Endothelial cell of umbilical vein (primary cell): Measurements from ENCODE around the gene LCMT1. TPM values are rescaled to one million over a fixed set of nuclear protein-coding genes. Genes with fewer than 3 reads are reported as not detected.

Experiments used
- BruUV-seq: library from RNA; stranded (reverse); fragments of 400-500 nt; replicated peaks from 2 replicates; lab custom pipeline; 2021; lab: Mats Ljungman, UMichigan
- CTCF ChIA-PET: fragments of 300-600, 350-600 bp; sonication (Branson Sonifier 250); formaldehyde crosslinking; loops from one replicate; lab custom pipeline; 2021; ENCODE audit warnings: antibody characterized with exemption, inconsistent platforms; lab: Charles Lee
- POLR2A ChIA-PET: fragments of 300-600, 350-600 bp; sonication (Branson Sonifier 250); formaldehyde crosslinking; loops from one replicate; lab custom pipeline; 2021; ENCODE audit warnings: antibody characterized with exemption, inconsistent platforms; lab: Charles Lee
- DNase-seq: peaks from one replicate; pipeline ENCODE4 v3.0.0-alpha.2; 2011; ENCODE audit warnings: low read depth, low spot score
- FAIRE-seq: peaks from 2 replicates; lab custom pipeline; 2011; peaks lifted over from hg19 to GRCh38; lab: Jason Lieb, UNC
- H2AFZ ChIP-seq: 2 replicates; pipeline ENCODE4 v1.6.0; 2012; ENCODE audit warnings: low read depth, low read length, control low read depth, inconsistent platforms
- H3K27ac ChIP-seq: 2 replicates; pipeline ENCODE4 v1.5.1; 2011; ENCODE audit warnings: low read depth, mild to moderate bottlenecking, control low read depth, low read length, moderate library complexity; ENCODE audit not compliant: insufficient read depth
- H3K27me3 ChIP-seq, 2 experiments: 2 replicates each; pipeline versions ENCODE4 v1.6.0 to v1.6.1; 2011; ENCODE audit warnings: low read length in 2 of 2, mixed read lengths in 1 of 2; ENCODE audit not compliant: control insufficient read depth in 2 of 2, insufficient read depth in 2 of 2
- H3K36me3 ChIP-seq, 2 experiments: 2 replicates in 1 of 2; 3 replicates in 1 of 2; pipeline ENCODE4 v1.5.1; 2011; ENCODE audit warnings: low read length in 2 of 2, mild to moderate bottlenecking in 1 of 2, moderate library complexity in 1 of 2; ENCODE audit not compliant: control insufficient read depth in 2 of 2, insufficient read depth in 2 of 2; ENCODE audit errors: extremely low read depth in 1 of 2
- H3K4me1 ChIP-seq: 3 replicates; pipeline ENCODE4 v1.5.1; 2011; ENCODE audit warnings: mild to moderate bottlenecking, low read length; ENCODE audit not compliant: control insufficient read depth, insufficient read depth; ENCODE audit errors: extremely low read depth
- H3K4me2 ChIP-seq: 2 replicates; pipeline ENCODE4 v1.6.1; 2011; ENCODE audit warnings: low read length, control low read depth, mixed read lengths; ENCODE audit not compliant: insufficient read depth
- H3K4me3 ChIP-seq, 3 experiments: fragments of 200-600 bp in 1 of 3; sonication (generic), shearing (Covaris generic) in 1 of 3; replicated peaks in 1 of 3; 2 replicates each; pipeline ENCODE4 v1.5.1; 2011 to 2016; ENCODE audit warnings: control low read depth in 3 of 3, low read length in 3 of 3, mild to moderate bottlenecking in 2 of 3, inconsistent platforms in 1 of 3, low read depth in 1 of 3, moderate library complexity in 1 of 3; ENCODE audit not compliant: insufficient read depth in 1 of 3
- H3K79me2 ChIP-seq: 2 replicates; pipeline ENCODE4 v1.6.0; 2012; ENCODE audit warnings: low read length, inconsistent platforms; ENCODE audit not compliant: control insufficient read depth, insufficient read depth
- H3K9ac ChIP-seq: replicated peaks from 2 replicates; pipeline ENCODE3; 2011; ENCODE audit warnings: low read length, control low read depth; ENCODE audit not compliant: insufficient read depth; ENCODE audit errors: extremely low read depth
- H3K9me1 ChIP-seq: replicated peaks from 3 replicates; pipeline ENCODE4 v1.6.0; 2011; ENCODE audit warnings: mild to moderate bottlenecking, low read length; ENCODE audit not compliant: control insufficient read depth, insufficient read depth; ENCODE audit errors: extremely low read depth
- H3K9me3 ChIP-seq: replicated peaks from 2 replicates; pipeline ENCODE4 v1.5.1; 2012; ENCODE audit warnings: low read length, inconsistent platforms; ENCODE audit not compliant: control insufficient read depth, insufficient read depth
- H4K20me1 ChIP-seq: replicated peaks from 2 replicates; pipeline ENCODE3; 2011; ENCODE audit warnings: mild to moderate bottlenecking, low read length; ENCODE audit not compliant: control insufficient read depth, insufficient read depth; ENCODE audit errors: extremely low read depth
- CTCF ChIP-seq, 2 donors: IDR thresholded peaks; 1 replicate in 1 of 2; 2 replicates in 1 of 2; pipeline ENCODE4 v1.5.1; 2011; ENCODE audit warnings: low read length in 2 of 2, mild to moderate bottlenecking in 2 of 2, moderate library complexity in 2 of 2, control low read depth in 1 of 2, inconsistent platforms in 1 of 2, low read depth in 1 of 2; ENCODE audit not compliant: insufficient read depth in 1 of 2; ENCODE audit errors: extremely low read depth in 1 of 2
- EZH2 ChIP-seq: IDR thresholded peaks from 2 replicates; pipeline ENCODE4 v1.6.1; 2012; ENCODE audit warnings: borderline replicate concordance, low read depth, mild to moderate bottlenecking, moderate library complexity, low read length, inconsistent platforms; ENCODE audit not compliant: severe bottlenecking
- FOS ChIP-seq: IDR thresholded peaks from 2 replicates; pipeline ENCODE4 v1.6.1; 2011; ENCODE audit warnings: mild to moderate bottlenecking, low read length, moderate library complexity, borderline replicate concordance; ENCODE audit not compliant: insufficient read depth
- GATA2 ChIP-seq: IDR thresholded peaks from 2 replicates; pipeline ENCODE4 v1.7.0; 2011; ENCODE audit warnings: low read depth, mild to moderate bottlenecking, moderate library complexity, mixed read lengths, low read length; ENCODE audit not compliant: insufficient read length, insufficient read depth
- JUN ChIP-seq: IDR thresholded peaks from 2 replicates; pipeline ENCODE4 v1.6.1; 2011; ENCODE audit warnings: borderline replicate concordance, low read depth; ENCODE audit not compliant: insufficient read length, insufficient read depth
- MYC ChIP-seq: IDR thresholded peaks from one replicate; pipeline ENCODE4 v1.6.1; 2011; ENCODE audit warnings: mild to moderate bottlenecking, low read depth, low read length
- POLR2A ChIP-seq: IDR thresholded peaks from 2 replicates; pipeline ENCODE4 v1.6.1; 2012; ENCODE audit warnings: low read depth, mild to moderate bottlenecking, control low read depth, low read length
- POLR2AphosphoS5 ChIP-seq: IDR thresholded peaks from 2 replicates; pipeline ENCODE4 v1.6.1; 2012; ENCODE audit warnings: low read depth, mild to moderate bottlenecking, control low read depth, low read length, moderate library complexity; ENCODE audit not compliant: insufficient read depth
- dilution Hi-C: fragments of 300-500 bp; cut with MboI; formaldehyde crosslinking; loops from one replicate; pipeline ENCODE4 v1.15.0; 2019; ENCODE audit warnings: low sequenced_read_pairs; ENCODE audit not compliant: extremely low pct_ligation_motif_present
- intact Hi-C: fragments of 100-400 bp; cut with micrococcal nuclease; formaldehyde crosslinking; loops from one replicate; pipeline ENCODE4 v1.10.0; 2022
- polyA plus RNA-seq, 4 experiments: library from polyadenylated mRNA; depleted of rRNA in 3 of 4; stranded (reverse) in 3 of 4; unstranded in 1 of 4; fragments of >200 nt; gene quantifications; 2 replicates each; pipeline versions ENCODE4 v1.2.1 to v1.2.3, GENCODE V29; 2011 to 2012; ENCODE audit warnings: missing spikeins in 1 of 4
- total RNA-seq: library from RNA; stranded (reverse); gene quantifications from 2 replicates; pipeline ENCODE4 v1.2.3, GENCODE V29; 2021
- TF ChIP-seq, protein P1 (sequence below): IDR thresholded peaks from 2 replicates; pipeline ENCODE4 v1.6.1; 2011; ENCODE audit not compliant: insufficient read depth, insufficient read length

The LCMT1 gene
- total and polyA plus RNA-seq, 2 donors (not counting 3 experiments of a cell fraction or from before 2014, with no cell fraction given): 23.5 to 36.2 TPM

GRCh38 chr16:25107466-25107792 lies 4.1 kb upstream of the LCMT1 start:
- FAIRE-seq (no peak), DNase-seq (no peak)
- Histone ChIP-seq H3K9ac (peak overlapping the region; percentile 83), H3K4me1 (peaks cover 29% of the 10 kb centered on the region), H3K79me2 (peaks cover 8% of the 10 kb centered on the region), H3K27ac (peak overlapping the region; percentile 56), H3K9me1 (no peaks in the 10 kb centered on the region), H4K20me1 (no peaks in the 10 kb centered on the region), H3K9me3 (no peaks in the 10 kb centered on the region), H3K27me3 (no peaks in the 10 kb centered on the region), H3K4me3 (peak overlapping the region in 2 of 3 experiments; percentile 52 to 59), H2AFZ (peak overlapping the region; percentile 84), H3K36me3 (no peaks in the 10 kb centered on the region), H3K4me2 (peak overlapping the region; percentile 68)
- ChIA-PET POLR2A (no interaction called here), CTCF (interaction anchor here (1.4 to 1.6 kb wide), 2 partner anchors 118 to 127 kb away, joined by 3 to 9 read pairs; no protein-coding TSS in a partner anchor)
- TF ChIP-seq MYC (no peak), CTCF (IDR thresholded peaks at IDR 0.05; ENCODE audit: extremely low read depth in 1 of 2, insufficient read depth in 1 of 2, low read depth in 1 of 2, low read length in 2 of 2) (no peak), JUN (no peak), FOS (no peak), POLR2AphosphoS5 (no peak), EZH2 (no peak), POLR2A (no peak), GATA2 (no peak)
- TF ChIP-seq, protein P1, sequence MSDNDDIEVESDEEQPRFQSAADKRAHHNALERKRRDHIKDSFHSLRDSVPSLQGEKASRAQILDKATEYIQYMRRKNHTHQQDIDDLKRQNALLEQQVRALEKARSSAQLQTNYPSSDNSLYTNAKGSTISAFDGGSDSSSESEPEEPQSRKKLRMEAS: no peak
- dilution Hi-C loops: no loop called here
- intact Hi-C loops: loop anchor here (2.0 kb wide), 3 partner anchors 41 to 121 kb away; no protein-coding TSS in a partner anchor
- TSS peak; percentile 44 for BruUV-seq
